Left renal pelvis (tissue), 4 donors: ENCODE data around the gene DENND1A. TPM values are rescaled to one million over a fixed set of nuclear protein-coding genes. Genes with fewer than 3 reads are reported as not detected.

Source experiments
- DNase-seq, 4 donors: peaks; one replicate each; pipeline ENCODE4 v3.0.0-alpha.2; 2013; ENCODE audit warnings: low read depth in 4 of 4, low spot score in 3 of 4
- polyA plus RNA-seq, 4 donors: library from polyadenylated mRNA; unstranded; fragments of 120-200 nt; gene quantifications; one replicate each; pipeline ENCODE4 v1.2.1, GENCODE V29; 2013; ENCODE audit not compliant: insufficient read length in 4 of 4

The DENND1A gene
- polyA plus RNA-seq, 4 donors, result 16.2 to 25.2 (median 21.7) TPM

GRCh38 chr9:123662057-123662776 is 267.7 kb downstream of the DENND1A start:
- no peak for DNase-seq

GRCh38 chr9:123660691-123661466 is 269.0 kb downstream of the DENND1A start:
- no peak for DNase-seq

- no peak for DNase-seq
Observed at GRCh38 chr9:123659358-123659757, 270.6 kb downstream of the DENND1A start.

GRCh38 chr9:123658792-123659191 is 271.1 kb downstream of the DENND1A start:
- no peak for DNase-seq

GRCh38 chr9:123657941-123658340 is 272.0 kb downstream of the DENND1A start:
- no peak for DNase-seq

GRCh38 chr9:123657099-123657498 is 272.8 kb downstream of the DENND1A start:
- DNase-seq, result no peak

GRCh38 chr9:123656565-123656964 is 273.4 kb downstream of the DENND1A start:
- DNase-seq, result no peak

GRCh38 chr9:123655681-123656423 is 274.1 kb downstream of the DENND1A start:
- DNase-seq, result no peak

GRCh38 chr9:123654994-123655637 is 274.8 kb downstream of the DENND1A start:
- no peak for DNase-seq

GRCh38 chr9:123654218-123654993 is 275.5 kb downstream of the DENND1A start:
- DNase-seq, result no peak

- no peak for DNase-seq
Observed at GRCh38 chr9:123652416-123652815, 277.5 kb downstream of the DENND1A start.

GRCh38 chr9:123651871-123652270 is 278.1 kb downstream of the DENND1A start:
- DNase-seq, result no peak

GRCh38 chr9:123651273-123651672 is 278.7 kb downstream of the DENND1A start:
- no peak for DNase-seq

- no peak for DNase-seq
Observed at GRCh38 chr9:123649909-123650308, 280.0 kb downstream of the DENND1A start.

- DNase-seq, result no peak
Observed at GRCh38 chr9:123647145-123647544, 282.8 kb downstream of the DENND1A start.

GRCh38 chr9:123645762-123646161 is 284.2 kb downstream of the DENND1A start:
- no peak for DNase-seq

GRCh38 chr9:123645126-123645525 is 284.8 kb downstream of the DENND1A start:
- DNase-seq, result no peak

- no peak for DNase-seq
Observed at GRCh38 chr9:123643518-123643917, 286.4 kb downstream of the DENND1A start.

- DNase-seq, result no peak
Observed at GRCh38 chr9:123642291-123643278, 287.3 kb downstream of the DENND1A start.
